HuH-7.5 (cell line): ENCODE measurements around the gene P2RY8.

Experiments used
- DNase-seq: peaks from one replicate; pipeline ENCODE4 v3.0.0; 2011; ENCODE audit warnings: low spot score

The P2RY8 gene

DNA sequence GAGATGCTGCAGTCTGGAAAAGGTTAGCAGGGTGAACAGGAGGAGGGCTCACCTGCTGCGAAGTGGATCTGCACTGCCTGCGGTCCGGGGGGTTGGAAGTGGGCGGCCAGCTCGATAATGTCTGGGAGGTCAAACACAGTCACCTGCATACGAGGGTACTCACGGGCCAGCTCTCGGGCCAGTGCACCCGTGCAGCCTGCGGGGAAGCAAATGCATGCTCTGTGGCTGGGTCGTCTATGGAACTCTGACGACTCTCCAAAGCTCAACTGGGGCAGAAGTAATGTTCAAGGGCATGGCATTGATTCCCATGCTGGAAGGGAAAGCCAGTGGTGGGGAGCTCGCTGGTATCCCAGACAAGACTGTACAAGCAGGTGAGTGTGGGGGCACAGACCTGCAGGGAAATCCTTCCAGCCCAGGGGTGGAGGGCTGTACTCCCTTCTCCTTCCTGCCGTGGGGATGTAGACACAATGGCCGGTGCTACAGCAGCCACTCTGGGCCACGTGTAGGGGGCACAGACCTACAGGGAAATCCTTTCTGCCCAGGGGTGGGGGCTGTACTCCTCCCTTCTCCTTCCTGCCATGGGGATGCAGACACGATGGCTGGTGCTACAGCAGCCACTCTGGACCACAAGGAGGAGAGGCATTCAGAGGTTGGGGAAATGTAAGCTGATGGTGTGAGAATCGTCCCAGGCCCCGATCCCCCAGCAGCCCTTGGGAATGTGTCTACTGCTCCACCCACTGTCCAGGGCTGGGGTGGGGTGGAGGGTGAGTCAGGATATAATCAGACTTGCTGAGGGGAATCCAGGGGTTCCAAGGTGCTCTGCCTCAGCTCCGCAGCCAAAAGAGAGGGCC lies 118.8 kb downstream of the P2RY8 start:
- no peak for DNase-seq

DNA sequence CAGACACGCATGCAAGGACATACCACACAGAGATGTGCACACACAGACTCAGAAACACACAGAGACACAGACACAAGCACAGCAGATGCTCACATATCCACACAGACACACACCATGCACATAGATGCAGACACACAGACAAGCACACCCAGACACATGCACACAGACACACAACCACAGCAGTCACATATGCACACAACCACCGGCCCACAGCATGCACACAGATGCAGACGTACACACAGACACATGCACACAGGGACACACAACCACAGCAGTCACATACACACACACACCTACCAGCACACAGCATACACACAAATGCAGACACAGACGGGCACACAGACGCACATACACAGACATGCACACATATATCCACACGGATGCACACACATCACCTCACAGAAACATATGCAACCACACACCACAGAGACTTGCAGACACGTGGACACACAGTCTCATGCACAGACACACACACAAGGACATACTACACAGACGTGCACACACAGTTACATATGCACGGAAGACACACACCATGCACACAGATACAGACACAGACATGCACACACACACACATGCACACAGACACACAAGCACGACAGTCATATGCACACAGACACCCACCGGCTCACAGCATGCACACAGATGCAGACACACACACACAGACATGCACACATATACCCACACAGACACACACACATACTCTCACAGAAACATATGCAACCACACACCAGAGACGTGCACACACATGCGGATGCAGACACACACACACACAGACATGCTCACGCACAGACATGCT lies 119.8 kb downstream of the P2RY8 start:
- no peak for DNase-seq

DNA sequence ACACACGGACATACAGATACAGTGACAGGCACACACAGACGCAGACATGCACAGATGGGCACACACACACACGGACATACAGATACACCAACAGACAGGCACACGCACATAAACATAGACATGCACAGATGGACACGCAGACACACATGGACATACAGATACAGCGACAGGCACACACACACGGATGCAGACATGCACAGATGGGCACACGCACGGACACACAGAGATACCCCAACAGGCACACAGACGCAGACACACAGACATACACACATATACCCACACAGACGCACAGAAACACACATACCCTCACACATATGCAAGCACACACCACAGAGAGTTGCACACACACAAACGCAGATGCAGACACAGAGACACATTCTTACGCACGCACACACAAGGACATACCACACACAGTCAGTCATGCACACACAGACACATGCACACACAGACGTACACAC lies 120.6 kb downstream of the P2RY8 start:
- no peak for DNase-seq
